ENCODE data around the gene ANKRD37. TPM values are rescaled to one million over a fixed set of nuclear protein-coding genes. Genes with fewer than 3 reads are reported as not detected.

ANKRD37 gene
- total RNA-seq (ENCODE audit: low replicate concordance): 3.6 and 5.8 TPM in 2 replicates
- long read RNA-seq, partial matches to known transcripts: 0 of 11 reads
- long read RNA-seq, other reads (novel, unspliced or antisense): 6 of 11 reads

- Mint-ChIP-seq H3K4me1 (ENCODE audit: unreplicated experiment) (peaks cover 20% of the 10 kb centered on the region), H3K4me3 (peak within 1 kb of the TSS; percentile 92), H3K27ac (peak within 1 kb of the TSS; percentile 97), H3K36me3 (no peaks in the 10 kb centered on the region), H3K27me3 (peaks cover 3% of the 10 kb centered on the region), H3K9me3 (peaks cover 3% of the 10 kb centered on the region)
- TF ChIP-seq CTCF (conservative IDR thresholded peaks at IDR 0.05): peak; percentile 22
- no peak for DNase-seq (ENCODE audit: extremely low spot score, unreplicated experiment)
These were observed at the start of gene ANKRD37 for GRCh38 chr4:185396724-185397385. Gene ANKRD37, plus strand, starts transcription at chr4:185396841. Its CDS starts 83 bp downstream, at chr4:185396924.

- H3K36me3 Mint-ChIP-seq: peaks cover 30% of the 10 kb centered on the region
- no peak for DNase-seq (ENCODE audit: extremely low spot score, unreplicated experiment)
- H3K27ac Mint-ChIP-seq: no peak overlapping the region
- no peaks in the 10 kb centered on the region for H3K9me3 Mint-ChIP-seq
- no peaks in the 10 kb centered on the region for H3K27me3 Mint-ChIP-seq
- no peaks in the 10 kb centered on the region for H3K4me1 Mint-ChIP-seq (ENCODE audit: unreplicated experiment)
- TF ChIP-seq CTCF (conservative IDR thresholded peaks at IDR 0.05): no peak
- no peak overlapping the region for H3K4me3 Mint-ChIP-seq
These were observed 49.6 kb upstream of the ANKRD37 start for GRCh38 chr4:185346975-185347601.

- DNase-seq (ENCODE audit: extremely low spot score, unreplicated experiment): no peak
- Mint-ChIP-seq H3K27ac (no peak overlapping the region), H3K4me1 (ENCODE audit: unreplicated experiment) (peaks cover 7% of the 10 kb centered on the region), H3K27me3 (no peaks in the 10 kb centered on the region), H3K36me3 (peaks cover 25% of the 10 kb centered on the region), H3K9me3 (no peaks in the 10 kb centered on the region), H3K4me3 (no peak overlapping the region)
- no peak for TF ChIP-seq CTCF (conservative IDR thresholded peaks at IDR 0.05)
These were observed 45.0 kb upstream of the ANKRD37 start for GRCh38 chr4:185351691-185352090.

- H3K36me3 Mint-ChIP-seq: peaks cover 21% of the 10 kb centered on the region
- TF ChIP-seq CTCF (conservative IDR thresholded peaks at IDR 0.05): no peak
These were observed 44.4 kb upstream of the ANKRD37 start for GRCh38 chr4:185352202-185352601.

GRCh38 chr4:185352741-185353140 lies 43.9 kb upstream of the ANKRD37 start:
- H3K4me1 Mint-ChIP-seq (ENCODE audit: unreplicated experiment): peaks cover 7% of the 10 kb centered on the region
- no peak for TF ChIP-seq CTCF (conservative IDR thresholded peaks at IDR 0.05)
- no peaks in the 10 kb centered on the region for H3K9me3 Mint-ChIP-seq
- no peak overlapping the region for H3K4me3 Mint-ChIP-seq
- no peak for DNase-seq (ENCODE audit: extremely low spot score, unreplicated experiment)
- H3K27me3 Mint-ChIP-seq: no peaks in the 10 kb centered on the region
- no peak overlapping the region for H3K27ac Mint-ChIP-seq
- peaks cover 21% of the 10 kb centered on the region for H3K36me3 Mint-ChIP-seq

More at GRCh38 chr4:185352202-185352601, 44.4 kb upstream of the ANKRD37 start:
- no peaks in the 10 kb centered on the region for H3K27me3 Mint-ChIP-seq
- peaks cover 7% of the 10 kb centered on the region for H3K4me1 Mint-ChIP-seq (ENCODE audit: unreplicated experiment)
- no peaks in the 10 kb centered on the region for H3K9me3 Mint-ChIP-seq
- H3K4me3 Mint-ChIP-seq: no peak overlapping the region
- no peak overlapping the region for H3K27ac Mint-ChIP-seq
- no peak for DNase-seq (ENCODE audit: extremely low spot score, unreplicated experiment)

Data from type B pancreatic cell (in vitro differentiated cells).